Gastrocnemius medialis (tissue), 4 donors: Measurements from ENCODE around the gene HDAC7. TPM values are rescaled to one million over a fixed set of nuclear protein-coding genes. Genes with fewer than 3 reads are reported as not detected.

ENCODE experiments used
- ATAC-seq, 2 donors: fragments of 150-250 bp; one replicate each; pipeline ENCODE4 v1.9.1; 2016
- DNase-seq, 2 donors: peaks; one replicate each; pipeline ENCODE4 v3.0.0-alpha.2; 2019
- H3K27ac ChIP-seq, 4 donors: fragments of 200-600 bp; sonication (generic); 1 replicate in 1 of 4; 2 replicates in 3 of 4; pipeline ENCODE4 v1.5.1; 2016 to 2018; ENCODE audit warnings: mild to moderate bottlenecking in 2 of 4, moderate library complexity in 1 of 4
- H3K27me3 ChIP-seq, 3 donors: fragments of 200-600 bp; sonication (generic) in 2 of 3; 1 replicate in 1 of 3; 2 replicates in 2 of 3; pipeline versions ENCODE4 v1.5.1 to v1.6.0; 2016 to 2019; ENCODE audit warnings: mild to moderate bottlenecking in 1 of 3, moderate library complexity in 1 of 3
- H3K36me3 ChIP-seq, 2 donors: fragments of 200-600 bp; sonication (generic) in 1 of 2; one replicate each; pipeline ENCODE4 v1.5.1; 2017 to 2018
- H3K4me1 ChIP-seq, 2 donors: fragments of 200-600 bp; sonication (generic) in 1 of 2; one replicate each; pipeline ENCODE4 v1.5.1; 2016 to 2017; ENCODE audit warnings: mild to moderate bottlenecking in 2 of 2
- H3K4me3 ChIP-seq, 4 donors: fragments of 200-600 bp; sonication (generic) in 3 of 4; 1 replicate in 1 of 4; 2 replicates in 3 of 4; pipeline ENCODE4 v1.5.1; 2016 to 2019; ENCODE audit warnings: mild to moderate bottlenecking in 2 of 4
- H3K9me3 ChIP-seq, 3 donors: fragments of 200-600 bp; sonication (generic) in 2 of 3; 1 replicate in 1 of 3; 2 replicates in 2 of 3; pipeline ENCODE4 v1.5.1; 2016 to 2019
- POLR2A ChIP-seq, 2 donors: fragments of 450-650 bp; IDR thresholded peaks; one replicate each; pipeline ENCODE4 v1.6.1; 2017; ENCODE audit warnings: antibody characterized with exemption in 2 of 2, mild to moderate bottlenecking in 2 of 2, moderate library complexity in 2 of 2
- in situ Hi-C, 4 donors: fragments of 200-750 bp; cut with MboI; loops; one replicate each; pipeline versions ENCODE4 v1.15.0 to v1.8.0; 2017; ENCODE audit warnings: low sequenced_read_pairs in 4 of 4
- intact Hi-C: fragments of 100-400 bp; cut with DNase I; formaldehyde crosslinking; loops from one replicate; pipeline ENCODE4 v1.15.1; 2023; ENCODE audit warnings: low total_unique reads
- total RNA-seq, 4 donors: library from RNA; depleted of rRNA; stranded (reverse); fragments of >200 nt; gene quantifications; one replicate each; pipeline versions ENCODE4 v1.1.0 to v1.2.3, GENCODE V29; 2016
- TF ChIP-seq, protein P1 (sequence below), 5 experiments: fragments of 450-650 bp in 3 of 5; fragments of 200-600 bp in 2 of 5; sonication (generic) in 2 of 5; IDR thresholded peaks in 4 of 5; conservative IDR thresholded peaks in 1 of 5; 1 replicate in 4 of 5; 2 replicates in 1 of 5; pipeline ENCODE4 v1.5.1; 2016 to 2019; ENCODE audit warnings: antibody characterized with exemption in 5 of 5, mild to moderate bottlenecking in 3 of 5, moderate library complexity in 3 of 5

Gene HDAC7
- total RNA-seq, 4 donors from 2014 or later, result 12.2 to 27.1 (median 17.0) TPM

DNA sequence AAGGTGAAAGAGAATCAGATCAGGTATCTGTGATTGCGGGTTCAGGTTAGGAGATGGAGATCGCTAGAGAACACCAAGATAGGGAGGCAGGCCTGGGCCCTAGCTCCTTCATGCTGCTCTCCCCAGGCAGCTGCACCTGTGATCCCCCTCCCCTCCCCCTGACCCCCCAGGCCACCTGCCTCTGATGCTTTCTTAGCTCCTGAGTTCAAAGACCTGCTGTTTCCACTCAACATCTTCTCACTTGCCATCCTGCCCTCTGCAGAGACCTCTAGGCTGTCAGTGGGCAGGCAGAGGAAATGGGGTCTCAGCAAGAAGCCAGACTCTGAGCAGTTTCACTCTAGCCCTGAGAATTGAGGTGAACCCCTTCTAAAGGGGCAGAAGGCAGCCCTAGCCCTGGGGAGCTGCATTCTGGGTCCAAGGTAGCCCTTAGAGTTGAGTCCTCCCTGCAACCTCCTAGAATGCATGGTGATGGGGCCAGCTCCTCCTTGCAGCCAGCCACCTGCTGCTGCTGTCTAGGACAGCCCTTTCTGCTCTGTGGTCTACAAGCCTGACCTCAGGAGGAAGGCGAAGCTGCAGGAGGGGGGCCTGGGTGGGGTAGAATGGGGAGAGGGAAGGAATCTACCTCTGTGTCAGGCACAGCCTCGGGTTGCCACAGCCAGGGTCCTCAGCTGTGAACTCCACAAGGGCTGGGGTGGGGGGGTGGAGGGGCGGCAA, 53.0 kb downstream of the HDAC7 start:
- Histone ChIP-seq H3K9me3 (no peaks in the 10 kb centered on the region), H3K4me3 (no peak overlapping the region), H3K27me3 (no peaks in the 10 kb centered on the region), H3K36me3 (no peaks in the 10 kb centered on the region), H3K4me1 (peaks cover 0 to 6% of the 10 kb centered on the region in 2 donors), H3K27ac (no peak overlapping the region)
- in situ Hi-C loops (no loop called here), intact Hi-C loops (loop anchor here (2.0 kb wide), 1 partner anchor 52 kb away; no protein-coding TSS in a partner anchor)
- TF ChIP-seq, protein P1, sequence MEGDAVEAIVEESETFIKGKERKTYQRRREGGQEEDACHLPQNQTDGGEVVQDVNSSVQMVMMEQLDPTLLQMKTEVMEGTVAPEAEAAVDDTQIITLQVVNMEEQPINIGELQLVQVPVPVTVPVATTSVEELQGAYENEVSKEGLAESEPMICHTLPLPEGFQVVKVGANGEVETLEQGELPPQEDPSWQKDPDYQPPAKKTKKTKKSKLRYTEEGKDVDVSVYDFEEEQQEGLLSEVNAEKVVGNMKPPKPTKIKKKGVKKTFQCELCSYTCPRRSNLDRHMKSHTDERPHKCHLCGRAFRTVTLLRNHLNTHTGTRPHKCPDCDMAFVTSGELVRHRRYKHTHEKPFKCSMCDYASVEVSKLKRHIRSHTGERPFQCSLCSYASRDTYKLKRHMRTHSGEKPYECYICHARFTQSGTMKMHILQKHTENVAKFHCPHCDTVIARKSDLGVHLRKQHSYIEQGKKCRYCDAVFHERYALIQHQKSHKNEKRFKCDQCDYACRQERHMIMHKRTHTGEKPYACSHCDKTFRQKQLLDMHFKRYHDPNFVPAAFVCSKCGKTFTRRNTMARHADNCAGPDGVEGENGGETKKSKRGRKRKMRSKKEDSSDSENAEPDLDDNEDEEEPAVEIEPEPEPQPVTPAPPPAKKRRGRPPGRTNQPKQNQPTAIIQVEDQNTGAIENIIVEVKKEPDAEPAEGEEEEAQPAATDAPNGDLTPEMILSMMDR (IDR thresholded peaks at IDR 0.05 in 4 of 5, conservative IDR thresholded peaks at IDR 0.05 in 1 of 5), result no peak
- TF ChIP-seq POLR2A (IDR thresholded peaks at IDR 0.05), result no peak
- DNase-seq, result no peak
- no peak for ATAC-seq

DNA sequence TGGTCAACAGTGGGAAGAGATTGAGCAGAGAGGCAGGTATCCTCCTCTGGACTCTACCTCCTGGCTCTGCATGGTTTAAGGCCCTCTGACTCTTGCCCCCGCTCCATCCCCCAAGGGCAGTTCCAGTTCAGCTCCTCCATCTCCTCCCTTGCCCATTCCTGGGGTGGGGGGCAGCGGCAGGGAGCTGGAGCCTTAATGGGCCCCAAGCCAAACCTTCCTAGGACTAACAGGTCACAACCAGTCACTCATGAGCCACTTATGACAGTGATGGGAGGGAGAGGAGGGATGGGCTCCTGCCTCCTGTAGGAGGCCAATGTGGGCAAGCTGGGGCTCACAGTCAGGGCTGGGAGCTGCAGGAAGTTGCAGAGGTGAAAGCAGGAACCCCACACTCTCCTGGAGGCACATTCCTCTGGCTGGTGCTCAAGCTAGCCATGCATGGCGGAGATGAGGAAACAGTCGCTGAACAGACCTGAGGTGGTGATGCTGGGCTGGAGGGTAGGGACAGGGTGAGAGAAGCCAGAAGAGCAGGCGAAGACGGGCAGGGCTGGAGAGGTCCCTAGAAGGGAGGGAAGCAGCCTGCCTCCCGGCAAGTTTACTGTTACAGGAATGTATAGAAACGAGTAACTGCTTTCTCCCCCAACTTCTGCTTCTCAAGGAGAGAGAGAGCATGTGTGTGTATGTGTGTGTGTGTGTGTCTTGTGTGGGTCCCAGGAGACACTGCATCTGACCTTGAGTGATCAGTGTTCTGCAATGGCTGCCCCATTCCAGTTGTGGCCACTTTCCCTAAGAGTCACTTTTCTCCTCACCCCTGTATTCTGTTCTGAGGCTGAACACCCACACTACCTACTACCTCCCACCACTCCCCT, 56.0 kb downstream of the HDAC7 start:
- Histone ChIP-seq H3K4me1 (peaks cover 6 to 7% of the 10 kb centered on the region in 2 donors), H3K27me3 (no peaks in the 10 kb centered on the region), H3K9me3 (no peaks in the 10 kb centered on the region), H3K27ac (no peak overlapping the region), H3K4me3 (no peak overlapping the region), H3K36me3 (no peaks in the 10 kb centered on the region)
- intact Hi-C loops, result no loop called here
- no peak for DNase-seq
- no peak for ATAC-seq
- in situ Hi-C loops, result no loop called here
- TF ChIP-seq, protein P1 (IDR thresholded peaks at IDR 0.05 in 4 of 5, conservative IDR thresholded peaks at IDR 0.05 in 1 of 5), result no peak
- no peak for TF ChIP-seq POLR2A (IDR thresholded peaks at IDR 0.05)

DNA sequence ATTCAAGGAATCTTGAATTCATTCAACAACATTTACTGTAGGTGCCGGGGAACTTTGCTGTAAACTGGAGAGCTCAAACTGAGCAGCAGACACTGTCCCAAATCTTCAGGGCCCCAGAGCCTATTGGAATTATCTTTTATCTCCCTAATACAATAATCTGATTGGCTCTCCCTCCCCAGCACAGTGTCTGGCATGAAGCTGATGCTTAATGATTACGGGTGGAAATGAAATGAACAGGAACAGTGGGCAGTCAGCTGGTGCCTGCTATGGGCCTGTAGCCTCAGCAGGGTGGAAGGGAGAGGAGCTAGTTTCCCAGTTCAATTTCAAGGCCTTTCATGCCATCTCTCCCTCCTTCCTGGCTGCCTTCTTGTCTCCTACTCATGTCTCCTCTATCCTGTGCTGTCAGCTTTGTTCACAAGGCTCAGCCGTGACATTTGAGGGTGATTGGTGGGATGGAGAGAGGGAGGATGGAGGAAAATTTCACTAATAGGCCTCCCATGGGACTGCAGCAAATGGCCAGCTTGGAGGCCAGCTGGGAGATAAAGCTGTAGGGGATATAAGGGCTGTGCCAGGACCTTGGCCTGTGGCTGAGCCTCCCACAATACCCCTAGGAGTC, 56.7 kb downstream of the HDAC7 start:
- no peaks in the 10 kb centered on the region for H3K36me3 ChIP-seq
- H3K27me3 ChIP-seq, result no peaks in the 10 kb centered on the region
- ATAC-seq (no peak), DNase-seq (no peak)
- intact Hi-C loops (no loop called here), in situ Hi-C loops (no loop called here)
- TF ChIP-seq, protein P1 (IDR thresholded peaks at IDR 0.05 in 4 of 5, conservative IDR thresholded peaks at IDR 0.05 in 1 of 5), result no peak
- TF ChIP-seq POLR2A (IDR thresholded peaks at IDR 0.05), result no peak
- H3K27ac ChIP-seq, result no peak overlapping the region
- H3K9me3 ChIP-seq, result no peaks in the 10 kb centered on the region
- H3K4me3 ChIP-seq, result no peak overlapping the region
- H3K4me1 ChIP-seq, result peaks cover 7 to 9% of the 10 kb centered on the region in 2 donors

DNA sequence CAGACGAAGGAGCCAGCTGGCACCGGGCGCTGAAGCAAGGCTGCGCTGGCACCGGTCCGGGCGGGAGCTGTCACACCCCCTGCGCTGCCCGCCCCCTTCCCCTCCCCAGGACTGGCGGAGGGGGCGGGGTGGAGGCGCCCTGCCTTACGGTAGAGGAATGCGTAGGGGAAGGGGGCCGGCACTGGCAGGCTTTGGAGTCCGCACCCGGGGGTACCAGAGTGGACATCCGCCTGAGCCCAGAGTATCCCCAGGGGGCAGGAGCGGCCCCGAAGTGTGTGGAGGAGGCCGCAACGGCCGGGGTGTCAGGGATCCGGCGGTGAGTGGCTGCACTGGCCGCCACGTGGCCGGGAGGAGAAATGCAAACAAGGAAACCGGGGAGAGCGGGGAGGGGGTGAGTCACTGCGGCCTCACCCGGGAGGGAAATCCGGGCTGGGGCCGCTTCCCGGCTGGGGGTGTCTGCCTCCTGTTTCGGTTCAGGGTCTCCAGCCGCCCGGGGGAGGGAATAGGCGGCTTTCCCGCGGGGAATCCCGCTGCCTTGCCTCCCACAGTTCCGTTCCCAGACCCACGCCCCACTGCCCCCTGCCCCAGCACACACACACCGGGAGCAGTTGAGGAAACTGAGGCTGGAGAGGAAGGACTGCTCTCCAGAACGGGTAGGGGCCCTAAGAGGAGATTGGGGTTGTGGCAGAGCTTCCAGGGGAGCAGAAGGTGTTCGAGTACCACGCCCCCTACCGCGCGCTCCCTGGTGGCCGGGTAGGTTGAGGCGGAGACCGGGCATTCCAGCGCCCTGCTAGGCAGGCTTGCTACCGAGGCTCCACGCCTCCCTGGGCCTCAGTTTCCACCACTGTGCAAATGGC, 60.6 kb downstream of the HDAC7 start, which contains the start of gene RAPGEF3:
TSS of gene RAPGEF3 (minus strand) at position 47 of the 857 bp plus-strand sequence. CDS start 324 bp downstream, outside the sequence.
- peak; percentile 66 to 73 for DNase-seq
- Histone ChIP-seq H3K4me3 (peak within 1 kb of the TSS; percentile 62 to 91 (median 72)), H3K27ac (peak within 1 kb of the TSS; percentile 50 to 90 (median 78)), H3K27me3 (no peaks in the 10 kb centered on the region), H3K36me3 (no peaks in the 10 kb centered on the region), H3K4me1 (peaks cover 16 to 21% of the 10 kb centered on the region in 2 donors), H3K9me3 (no peaks in the 10 kb centered on the region)
- in situ Hi-C loops (no loop called here), intact Hi-C loops (loop anchor here (2.0 to 5.0 kb wide), 2 partner anchors 16 to 42 kb away; no protein-coding TSS in a partner anchor)
- TF ChIP-seq, protein P1 (IDR thresholded peaks at IDR 0.05 in 4 of 5, conservative IDR thresholded peaks at IDR 0.05 in 1 of 5), result peak; percentile 28 to 70 (median 63)
- peak; percentile 7 to 19 for TF ChIP-seq POLR2A (IDR thresholded peaks at IDR 0.05)
- ATAC-seq, result peak; percentile 89
